CD4-positive, CD25-positive, alpha-beta regulatory T cell (primary cell): ENCODE results near the gene NEMP2. TPM values are rescaled to one million over a fixed set of nuclear protein-coding genes. Genes with fewer than 3 reads are reported as not detected.

ENCODE experiments used
- ATAC-seq, 2 donors: fragments of 150-1000 bp; cut with Tn5 transposase; one replicate each; pipeline ENCODE4 v1.10.0; 2021; ENCODE audit warnings: low read depth in 2 of 2, moderate number of reproducible peaks in 2 of 2, moderate library complexity in 1 of 2
- DNase-seq, 3 donors: peaks; one replicate each; pipeline versions ENCODE4 v3.0.0 to v3.0.0-alpha.2; 2012 to 2022; ENCODE audit warnings: mixed read lengths in 1 of 3
- H3K27ac ChIP-seq: one replicate; pipeline ENCODE4 v1.7.0; 2013; ENCODE audit warnings: mild to moderate bottlenecking, low read length; ENCODE audit not compliant: insufficient read depth, poor library complexity, severe bottlenecking
- H3K27me3 ChIP-seq: one replicate; pipeline ENCODE4 v1.7.0; 2013; ENCODE audit warnings: low read length; ENCODE audit not compliant: control insufficient read depth, insufficient read depth
- H3K36me3 ChIP-seq: one replicate; pipeline ENCODE4 v1.7.0; 2013; ENCODE audit warnings: mild to moderate bottlenecking, low read length, moderate library complexity; ENCODE audit not compliant: control insufficient read depth, insufficient read depth
- H3K4me1 ChIP-seq: 2 replicates; pipeline ENCODE4 v1.7.0; 2013; ENCODE audit warnings: mild to moderate bottlenecking, low read length; ENCODE audit not compliant: insufficient read depth, control insufficient read depth, poor library complexity, severe bottlenecking
- H3K4me3 ChIP-seq: one replicate; pipeline ENCODE4 v1.7.0; 2013; ENCODE audit warnings: low read depth, mild to moderate bottlenecking, low read length, moderate library complexity
- H3K9me3 ChIP-seq, 2 experiments: 1 replicate in 1 of 2; 2 replicates in 1 of 2; pipeline ENCODE4 v1.7.0; 2013; ENCODE audit warnings: low read length in 2 of 2, mild to moderate bottlenecking in 1 of 2, moderate library complexity in 1 of 2; ENCODE audit not compliant: control insufficient read depth in 2 of 2
- H3K27ac Mint-ChIP-seq, 3 donors: one replicate each; pipeline ENCODE4 v1.8.0; 2020 to 2022; ENCODE audit warnings: mild to moderate bottlenecking in 3 of 3, mixed read lengths in 3 of 3, moderate library complexity in 2 of 3
- H3K27me3 Mint-ChIP-seq: one replicate; pipeline ENCODE4 v1.8.0; 2022; ENCODE audit warnings: mild to moderate bottlenecking, mixed read lengths
- H3K36me3 Mint-ChIP-seq: one replicate; pipeline ENCODE4 v1.8.0; 2020; ENCODE audit warnings: mixed read lengths
- H3K4me1 Mint-ChIP-seq, 4 donors: one replicate each; pipeline ENCODE4 v1.8.0; 2020 to 2022; ENCODE audit warnings: mixed read lengths in 4 of 4, mild to moderate bottlenecking in 1 of 4
- H3K4me3 Mint-ChIP-seq, 4 donors: one replicate each; pipeline ENCODE4 v1.8.0; 2020 to 2022; ENCODE audit warnings: mild to moderate bottlenecking in 4 of 4, mixed read lengths in 4 of 4, moderate library complexity in 3 of 4
- H3K9me3 Mint-ChIP-seq, 7 donors: one replicate each; pipeline ENCODE4 v1.8.0; 2020 to 2022; ENCODE audit warnings: mixed read lengths in 7 of 7, mild to moderate bottlenecking in 3 of 7, moderate library complexity in 2 of 7
- polyA plus RNA-seq, 4 donors: library from polyadenylated mRNA; unstranded; fragments of 300-500 nt; fragmentation: Illumina TruSeq; gene quantifications; one replicate each; pipeline ENCODE4 v1.2.3, GENCODE V29; 2021
- total RNA-seq: library from RNA; stranded (reverse); gene quantifications from one replicate; pipeline ENCODE4 v1.2.3, GENCODE V29; 2022

Gene NEMP2
- total and polyA plus RNA-seq, 5 donors from 2014 or later = 10.7 to 14.9 (median 14.4) TPM

- H3K27me3 Mint-ChIP-seq = no peaks in the 10 kb centered on the region
- Histone ChIP-seq H3K36me3 (no peaks in the 10 kb centered on the region), H3K9me3 (peaks cover 10 to 14% of the 10 kb centered on the region in 2 experiments), H3K4me1 (peaks cover 2% of the 10 kb centered on the region), H3K27ac (no peak overlapping the region), H3K27me3 (no peaks in the 10 kb centered on the region), H3K4me3 (no peak overlapping the region)
- DNase-seq = no peak
- H3K27ac Mint-ChIP-seq = peak overlapping the region in 1 of 3 donors; percentile 51
- peaks cover 4% of the 10 kb centered on the region for H3K36me3 Mint-ChIP-seq
- no peak overlapping the region for H3K4me3 Mint-ChIP-seq
- peaks cover 0 to 9% (median 5%) of the 10 kb centered on the region in 4 donors for H3K4me1 Mint-ChIP-seq
- peaks cover 0 to 19% (median 10%) of the 10 kb centered on the region in 7 donors for H3K9me3 Mint-ChIP-seq
- ATAC-seq = no peak
Measured at GRCh38 chr2:190569994-190570755, 35.7 kb upstream of the NEMP2 start.

GRCh38 chr2:190564838-190565237 lies 30.3 kb upstream of the NEMP2 start:
- H3K4me3 ChIP-seq = no peak overlapping the region
- H3K9me3 Mint-ChIP-seq = peaks cover 0 to 19% (median 11%) of the 10 kb centered on the region in 7 donors
- no peaks in the 10 kb centered on the region for H3K27me3 Mint-ChIP-seq
- peaks cover 0 to 9% (median 5%) of the 10 kb centered on the region in 4 donors for H3K4me1 Mint-ChIP-seq
- no peaks in the 10 kb centered on the region for H3K36me3 ChIP-seq
- DNase-seq = no peak
- ATAC-seq = no peak
- peaks cover 10 to 14% of the 10 kb centered on the region in 2 experiments for H3K9me3 ChIP-seq
- no peak overlapping the region for H3K27ac ChIP-seq
- no peak overlapping the region for H3K27ac Mint-ChIP-seq
- no peak overlapping the region for H3K4me3 Mint-ChIP-seq
- no peaks in the 10 kb centered on the region for H3K4me1 ChIP-seq
- H3K27me3 ChIP-seq = no peaks in the 10 kb centered on the region
- H3K36me3 Mint-ChIP-seq = peaks cover 7% of the 10 kb centered on the region

GRCh38 chr2:190563646-190564045 lies 29.1 kb upstream of the NEMP2 start:
- H3K4me3 ChIP-seq = no peak overlapping the region
- no peak overlapping the region for H3K27ac ChIP-seq
- H3K27ac Mint-ChIP-seq = no peak overlapping the region
- no peaks in the 10 kb centered on the region for H3K4me1 ChIP-seq
- no peaks in the 10 kb centered on the region for H3K27me3 ChIP-seq
- DNase-seq (no peak), ATAC-seq (no peak)
- H3K27me3 Mint-ChIP-seq = no peaks in the 10 kb centered on the region
- peaks cover 10 to 14% of the 10 kb centered on the region in 2 experiments for H3K9me3 ChIP-seq
- peaks cover 0 to 19% (median 11%) of the 10 kb centered on the region in 7 donors for H3K9me3 Mint-ChIP-seq
- H3K36me3 Mint-ChIP-seq = peaks cover 7% of the 10 kb centered on the region
- peaks cover 0 to 9% (median 7%) of the 10 kb centered on the region in 4 donors for H3K4me1 Mint-ChIP-seq
- no peak overlapping the region for H3K4me3 Mint-ChIP-seq
- no peaks in the 10 kb centered on the region for H3K36me3 ChIP-seq

GRCh38 chr2:190563109-190563508 lies 28.6 kb upstream of the NEMP2 start:
- no peaks in the 10 kb centered on the region for H3K27me3 ChIP-seq
- DNase-seq = no peak
- H3K36me3 ChIP-seq = no peaks in the 10 kb centered on the region
- Mint-ChIP-seq H3K4me1 (peaks cover 0 to 9% (median 7%) of the 10 kb centered on the region in 4 donors), H3K9me3 (peaks cover 0 to 18% (median 11%) of the 10 kb centered on the region in 7 donors), H3K27me3 (no peaks in the 10 kb centered on the region), H3K4me3 (peak overlapping the region in 1 of 4 donors; percentile 32), H3K36me3 (peaks cover 7% of the 10 kb centered on the region), H3K27ac (peak overlapping the region in 2 of 3 donors; percentile 61 to 65)
- H3K9me3 ChIP-seq = peaks cover 10 to 12% of the 10 kb centered on the region in 2 experiments
- ATAC-seq = peak in 1 of 2 donors; percentile 34
- H3K4me3 ChIP-seq = no peak overlapping the region
- H3K27ac ChIP-seq = no peak overlapping the region
- H3K4me1 ChIP-seq = no peaks in the 10 kb centered on the region

GRCh38 chr2:190562121-190562520 lies 27.6 kb upstream of the NEMP2 start:
- DNase-seq (no peak), ATAC-seq (no peak)
- H3K36me3 Mint-ChIP-seq = peaks cover 3% of the 10 kb centered on the region
- no peak overlapping the region for H3K27ac ChIP-seq
- no peaks in the 10 kb centered on the region for H3K27me3 ChIP-seq
- peaks cover 0 to 9% (median 7%) of the 10 kb centered on the region in 4 donors for H3K4me1 Mint-ChIP-seq
- no peaks in the 10 kb centered on the region for H3K27me3 Mint-ChIP-seq
- H3K9me3 Mint-ChIP-seq = peaks cover 0 to 11% (median 5%) of the 10 kb centered on the region in 7 donors
- no peak overlapping the region for H3K4me3 ChIP-seq
- no peak overlapping the region for H3K27ac Mint-ChIP-seq
- no peak overlapping the region for H3K4me3 Mint-ChIP-seq
- H3K9me3 ChIP-seq = peaks cover under 1 to 5% of the 10 kb centered on the region in 2 experiments
- no peaks in the 10 kb centered on the region for H3K36me3 ChIP-seq
- H3K4me1 ChIP-seq = no peaks in the 10 kb centered on the region

- peaks cover 3% of the 10 kb centered on the region for H3K36me3 Mint-ChIP-seq
- no peak overlapping the region for H3K27ac Mint-ChIP-seq
- H3K9me3 ChIP-seq = no peaks in the 10 kb centered on the region
- H3K36me3 ChIP-seq = no peaks in the 10 kb centered on the region
- no peaks in the 10 kb centered on the region for H3K27me3 Mint-ChIP-seq
- H3K9me3 Mint-ChIP-seq = peaks cover 0 to 8% (median 2%) of the 10 kb centered on the region in 7 donors
- no peak overlapping the region for H3K27ac ChIP-seq
- no peak overlapping the region for H3K4me3 Mint-ChIP-seq
- H3K4me1 Mint-ChIP-seq = peaks cover 0 to 9% (median 6%) of the 10 kb centered on the region in 4 donors
- H3K4me3 ChIP-seq = no peak overlapping the region
- H3K27me3 ChIP-seq = no peaks in the 10 kb centered on the region
- ATAC-seq = no peak
- H3K4me1 ChIP-seq = no peaks in the 10 kb centered on the region
- no peak for DNase-seq
Measured at GRCh38 chr2:190561094-190561493, 26.6 kb upstream of the NEMP2 start.

- Mint-ChIP-seq H3K9me3 (peaks cover 0 to 7% (median 0%) of the 10 kb centered on the region in 7 donors), H3K36me3 (no peaks in the 10 kb centered on the region), H3K4me1 (peaks cover 0 to 13% (median 5%) of the 10 kb centered on the region in 4 donors), H3K27me3 (no peaks in the 10 kb centered on the region), H3K4me3 (no peak overlapping the region), H3K27ac (no peak overlapping the region)
- DNase-seq (no peak), ATAC-seq (no peak)
- Histone ChIP-seq H3K27ac (no peak overlapping the region), H3K27me3 (no peaks in the 10 kb centered on the region), H3K4me3 (no peak overlapping the region), H3K4me1 (no peaks in the 10 kb centered on the region), H3K9me3 (no peaks in the 10 kb centered on the region), H3K36me3 (no peaks in the 10 kb centered on the region)
Measured at GRCh38 chr2:190554357-190555006, 20.0 kb upstream of the NEMP2 start.
